ENCODE data around the gene TECPR1. TPM values are rescaled to one million over a fixed set of nuclear protein-coding genes. Genes with fewer than 3 reads are reported as not detected.

Gene TECPR1
- total RNA-seq, 1 experiment from 2014 or later: 13.9 TPM

GRCh38 chr7:98214811-98215321 is 37.2 kb downstream of the TECPR1 start:
- H3K9ac ChIP-seq (ENCODE audit: extremely low read depth, insufficient read length, low read length): no peak overlapping the region
- H3K23ac ChIP-seq (ENCODE audit: insufficient read length, low read depth, low read length): no peak overlapping the region
- no peak overlapping the region for H2BK20ac ChIP-seq (ENCODE audit: low read depth, low read length, poor library complexity, severe bottlenecking)
- H4K91ac ChIP-seq (ENCODE audit: insufficient read length, low read depth, low read length): no peak overlapping the region
- no peak overlapping the region for H2BK15ac ChIP-seq (ENCODE audit: low read depth, low read length)
- H2BK120ac ChIP-seq (ENCODE audit: low read depth, low read length, poor library complexity, severe bottlenecking): no peak overlapping the region
- no peaks in the 10 kb centered on the region for H3K27me3 ChIP-seq (ENCODE audit: insufficient read depth, low read length)
- H3K4me1 ChIP-seq (ENCODE audit: insufficient read depth, low read length): no peaks in the 10 kb centered on the region
- H3K23me2 ChIP-seq (ENCODE audit: insufficient read length, low read depth, low read length, poor library complexity, severe bottlenecking): no peaks in the 10 kb centered on the region
- H2AK5ac ChIP-seq (ENCODE audit: insufficient read length, low read length): no peak overlapping the region
- WGBS (ENCODE audit: extremely low coverage, insufficient read length, low lambda C conversion rate): no CpG with 5 or more reads among the region's 27 CpGs
- no peak overlapping the region for H4K5ac ChIP-seq (ENCODE audit: insufficient read length, low read depth, low read length)
- H3K27ac ChIP-seq (ENCODE audit: insufficient read length, low read depth, low read length): no peak overlapping the region
- H2AFZ ChIP-seq (ENCODE audit: low read length): no peak overlapping the region
- no peaks in the 10 kb centered on the region for H3K79me1 ChIP-seq (ENCODE audit: insufficient read depth, low read depth, low read length, poor library complexity, severe bottlenecking)
- no peaks in the 10 kb centered on the region for H3K79me2 ChIP-seq (ENCODE audit: insufficient read depth, low read length)
- TF ChIP-seq CTCF (conservative IDR thresholded peaks at IDR 0.05): no peak
- Mint-ChIP-seq H3K9me3 (no peaks in the 10 kb centered on the region), H3K36me3 (ENCODE audit: insufficient read depth in 1 of 3, low read depth in 3 of 3) (no peaks in the 10 kb centered on the region), H3K27ac (no peak overlapping the region), H3K4me1 (peaks cover 4 to 10% of the 10 kb centered on the region in 2 experiments), H3K4me3 (no peak overlapping the region), H3K27me3 (ENCODE audit: low read depth) (no peaks in the 10 kb centered on the region)
- no peaks in the 10 kb centered on the region for H4K20me1 ChIP-seq (ENCODE audit: control insufficient read depth, insufficient read depth, insufficient read length)
- H4K8ac ChIP-seq (replicated peaks; ENCODE audit: insufficient read length, low read depth, low read length): no peak overlapping the region
- no peak overlapping the region for H2BK5ac ChIP-seq (ENCODE audit: insufficient read length, low read length)
- H3K9me3 ChIP-seq (ENCODE audit: control insufficient read depth, low read depth, low read length): no peaks in the 10 kb centered on the region
- no peak overlapping the region for H3K14ac ChIP-seq (ENCODE audit: insufficient read depth, low read length)
- H2BK12ac ChIP-seq (ENCODE audit: insufficient read length, low read depth, low read length): no peak overlapping the region
- H3T11ph ChIP-seq (ENCODE audit: low read length): no peak overlapping the region
- H3K56ac ChIP-seq (ENCODE audit: insufficient read length, low read depth, low read length): no peak overlapping the region
- no peak overlapping the region for H3K18ac ChIP-seq (ENCODE audit: insufficient read length, low read depth, low read length)
- DNase-seq: no peak
- H3K4ac ChIP-seq (ENCODE audit: low read depth, low read length): no peak overlapping the region
- no peak overlapping the region for H3K4me2 ChIP-seq (ENCODE audit: insufficient read depth, insufficient read length, low read length)
